ENCODE results near the gene EVL.

The EVL gene

DNA sequence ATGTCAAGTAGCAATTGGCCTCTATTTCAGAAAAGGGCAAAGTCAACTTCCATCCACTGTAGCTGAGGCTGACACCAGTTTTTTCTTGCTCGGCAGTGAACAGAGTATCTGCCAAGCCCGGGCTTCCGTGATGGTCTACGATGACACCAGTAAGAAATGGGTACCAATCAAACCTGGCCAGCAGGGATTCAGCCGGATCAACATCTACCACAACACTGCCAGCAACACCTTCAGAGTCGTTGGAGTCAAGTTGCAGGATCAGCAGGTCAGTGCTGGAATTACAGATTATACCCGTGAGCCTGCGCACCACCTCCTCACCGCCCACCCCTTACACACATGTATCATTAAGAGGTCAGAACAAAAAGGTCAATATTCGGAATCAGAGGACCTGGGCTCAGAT is 19.4 kb downstream of the EVL start:
- no peak for DNase-seq (ENCODE audit: low read depth)

GRCh38 chr14:100085462-100085861 is 20.2 kb downstream of the EVL start:
- DNase-seq (ENCODE audit: low read depth): no peak

DNA sequence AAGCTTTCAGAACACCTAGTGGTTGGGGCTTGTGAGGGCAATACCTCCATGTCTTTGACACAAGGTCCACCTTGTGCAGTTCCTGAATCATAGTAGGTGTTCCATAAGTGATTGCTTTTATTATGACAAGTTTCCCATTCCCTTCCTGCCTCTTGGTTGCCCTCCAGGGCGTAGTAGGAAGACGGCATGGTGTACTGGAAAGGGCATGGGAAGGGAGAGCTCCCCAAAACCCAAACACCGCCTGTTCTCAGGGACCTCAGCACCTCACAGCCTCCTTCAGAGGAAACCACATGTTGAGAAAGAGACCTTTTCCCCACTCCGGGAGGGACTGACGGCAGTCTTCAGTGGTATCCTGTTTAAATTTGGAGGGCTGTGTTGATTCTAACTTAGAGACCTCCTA is 21.1 kb downstream of the EVL start:
- no peak for DNase-seq (ENCODE audit: low read depth)

- DNase-seq (ENCODE audit: low read depth): no peak
Observed at GRCh38 chr14:100088226-100088625, 23.0 kb downstream of the EVL start.

DNA sequence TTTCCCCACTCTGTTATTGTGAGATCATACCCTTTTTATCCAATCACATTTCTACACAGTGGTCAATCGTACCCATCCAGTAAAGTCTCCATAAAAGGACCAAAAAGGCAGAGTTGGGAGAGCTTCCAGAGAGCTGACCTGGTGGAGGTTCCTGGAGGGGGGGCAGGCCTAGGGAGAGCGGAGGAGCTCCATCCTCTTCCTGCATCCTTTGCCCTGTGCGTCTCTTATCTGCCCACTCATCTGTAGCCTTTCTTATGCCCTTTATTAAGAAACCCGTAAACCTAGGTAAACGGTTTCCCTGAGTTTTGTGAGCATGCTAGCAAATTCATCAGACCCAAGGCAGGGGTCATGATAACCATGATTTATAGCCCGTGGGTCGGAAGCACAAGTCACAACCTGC is 26.2 kb downstream of the EVL start:
- no peak for DNase-seq (ENCODE audit: low read depth)

DNA sequence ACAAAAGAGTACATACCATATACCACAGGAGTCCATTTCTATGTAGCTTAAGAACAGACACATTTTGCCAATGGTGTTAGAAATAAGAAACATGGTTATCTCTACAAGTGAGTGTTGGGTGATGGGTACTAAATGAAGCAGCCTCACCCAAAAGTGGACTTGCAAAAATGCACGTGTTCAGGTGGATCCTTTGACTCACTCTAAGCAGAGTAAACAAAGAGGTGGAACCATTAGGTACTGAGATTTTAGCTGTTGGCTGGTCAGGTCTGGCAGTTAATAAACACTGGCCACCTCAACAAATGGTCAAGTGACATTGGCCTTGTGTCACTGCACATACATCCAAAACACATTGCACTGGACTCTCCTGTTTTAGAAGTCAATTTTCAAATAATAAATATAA is 27.6 kb downstream of the EVL start:
- no peak for DNase-seq (ENCODE audit: low read depth)

GRCh38 chr14:100093319-100093718 is 28.1 kb downstream of the EVL start:
- DNase-seq (ENCODE audit: low read depth): no peak

DNA sequence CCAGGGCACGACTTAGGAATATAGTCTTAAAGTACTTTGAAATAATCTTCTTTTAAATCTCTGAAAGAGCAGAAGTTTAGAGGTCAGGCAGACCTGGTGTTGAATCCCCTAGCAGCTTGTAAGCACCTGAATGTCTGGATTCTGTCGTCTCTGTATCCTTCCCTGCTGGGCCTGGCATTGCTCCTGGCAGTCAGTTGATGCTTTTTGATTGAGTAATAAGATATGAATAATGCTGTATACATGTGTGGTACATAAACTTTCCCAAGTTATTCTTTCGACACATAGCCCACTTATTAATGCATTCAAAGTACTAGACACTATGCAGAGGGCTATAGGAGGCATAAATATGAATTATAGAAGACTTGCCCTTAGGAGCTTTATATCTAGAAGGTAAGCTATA is 31.4 kb downstream of the EVL start:
- DNase-seq (ENCODE audit: low read depth): no peak

- DNase-seq (ENCODE audit: low read depth): no peak
Observed at GRCh38 chr14:100098171-100098570, 32.9 kb downstream of the EVL start.

- DNase-seq (ENCODE audit: low read depth): no peak
Observed at GRCh38 chr14:100100032-100100703, 34.9 kb downstream of the EVL start.

DNA sequence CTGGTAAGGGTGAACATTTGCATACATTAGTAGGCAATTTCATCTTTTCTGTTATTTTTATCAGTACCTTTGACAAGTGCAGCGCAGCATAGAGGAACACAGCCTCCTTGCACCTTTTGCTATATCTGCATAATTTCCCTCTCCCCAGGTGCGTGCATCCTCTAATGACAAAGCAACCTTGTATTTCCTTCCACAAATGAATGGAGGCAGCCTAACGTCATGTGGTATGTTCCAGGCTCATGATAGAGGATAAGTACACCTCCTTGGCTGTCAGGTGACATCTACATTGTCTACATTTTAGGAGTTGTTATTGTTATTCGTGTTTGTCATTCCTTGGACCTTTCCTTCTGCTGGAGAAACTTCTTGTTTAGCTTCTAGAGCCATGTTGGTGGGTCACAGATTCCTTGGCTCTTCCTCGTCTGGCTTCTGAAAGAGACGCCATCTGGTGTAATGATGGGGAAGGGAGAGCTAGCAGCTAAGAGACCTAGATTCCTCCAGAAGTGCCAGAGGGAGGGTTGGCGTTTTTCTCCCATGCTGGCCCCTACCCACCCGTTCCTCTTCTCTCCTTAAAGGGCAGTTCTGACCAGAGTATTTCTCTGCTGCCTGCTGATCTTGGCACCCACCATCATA is 37.0 kb downstream of the EVL start:
- DNase-seq (ENCODE audit: low read depth): no peak

- no peak for DNase-seq (ENCODE audit: low read depth)
Observed at GRCh38 chr14:100103250-100104005, 38.2 kb downstream of the EVL start.

DNA sequence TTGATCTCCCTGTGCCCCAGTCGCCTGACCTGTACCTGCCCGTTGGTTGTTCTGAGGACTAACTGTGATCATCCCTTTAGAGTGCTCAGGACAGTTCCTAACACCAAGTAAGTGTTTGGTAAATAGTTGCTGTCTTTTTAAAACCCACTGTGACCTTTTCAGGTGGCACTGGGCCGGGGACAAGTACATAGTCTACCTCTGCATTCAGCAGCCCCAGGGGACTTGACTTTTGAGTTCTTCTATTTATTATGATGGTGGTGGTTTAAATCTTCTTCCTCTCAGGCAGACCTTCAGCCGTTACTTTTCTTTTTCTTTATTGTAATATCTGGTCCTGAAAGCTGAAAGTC is 38.8 kb downstream of the EVL start:
- DNase-seq (ENCODE audit: low read depth): no peak

DNA sequence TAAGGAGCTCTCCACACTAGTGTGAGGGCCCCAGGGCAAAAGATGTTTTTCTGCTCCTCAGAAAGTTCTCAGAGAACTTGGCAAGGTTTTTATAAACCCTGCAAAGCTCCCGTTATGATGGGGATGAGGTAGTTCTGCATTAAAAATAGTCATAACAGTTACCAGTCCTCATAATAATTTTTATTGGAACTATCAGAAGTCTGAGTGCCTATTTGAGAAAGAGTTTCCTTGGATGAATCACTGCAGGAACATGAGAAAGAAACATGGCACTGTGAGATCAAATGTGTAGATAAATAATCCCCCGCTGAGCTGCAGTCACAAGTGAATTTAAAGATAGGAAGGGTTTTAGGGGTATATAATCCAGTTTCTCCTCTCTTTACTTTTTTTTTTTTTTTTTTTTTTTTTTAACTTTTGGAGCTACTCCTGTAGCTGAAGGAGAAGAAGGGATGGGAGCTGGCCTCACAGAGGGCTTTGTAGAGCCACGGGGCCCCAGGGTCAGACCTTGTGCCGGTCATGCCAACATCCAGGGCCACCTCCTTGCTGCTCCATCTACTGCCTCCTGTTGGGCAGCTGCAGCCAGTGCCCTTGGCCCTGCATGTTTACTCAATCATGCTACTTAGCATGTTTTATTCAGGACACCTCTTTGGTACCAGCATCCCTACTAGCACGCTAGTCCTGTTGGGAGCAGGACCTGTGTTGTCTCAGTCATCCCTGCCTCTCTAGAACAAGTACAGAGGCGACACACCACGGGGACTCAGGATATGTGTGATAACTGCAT is 39.5 kb downstream of the EVL start:
- no peak for DNase-seq (ENCODE audit: low read depth)

DNA sequence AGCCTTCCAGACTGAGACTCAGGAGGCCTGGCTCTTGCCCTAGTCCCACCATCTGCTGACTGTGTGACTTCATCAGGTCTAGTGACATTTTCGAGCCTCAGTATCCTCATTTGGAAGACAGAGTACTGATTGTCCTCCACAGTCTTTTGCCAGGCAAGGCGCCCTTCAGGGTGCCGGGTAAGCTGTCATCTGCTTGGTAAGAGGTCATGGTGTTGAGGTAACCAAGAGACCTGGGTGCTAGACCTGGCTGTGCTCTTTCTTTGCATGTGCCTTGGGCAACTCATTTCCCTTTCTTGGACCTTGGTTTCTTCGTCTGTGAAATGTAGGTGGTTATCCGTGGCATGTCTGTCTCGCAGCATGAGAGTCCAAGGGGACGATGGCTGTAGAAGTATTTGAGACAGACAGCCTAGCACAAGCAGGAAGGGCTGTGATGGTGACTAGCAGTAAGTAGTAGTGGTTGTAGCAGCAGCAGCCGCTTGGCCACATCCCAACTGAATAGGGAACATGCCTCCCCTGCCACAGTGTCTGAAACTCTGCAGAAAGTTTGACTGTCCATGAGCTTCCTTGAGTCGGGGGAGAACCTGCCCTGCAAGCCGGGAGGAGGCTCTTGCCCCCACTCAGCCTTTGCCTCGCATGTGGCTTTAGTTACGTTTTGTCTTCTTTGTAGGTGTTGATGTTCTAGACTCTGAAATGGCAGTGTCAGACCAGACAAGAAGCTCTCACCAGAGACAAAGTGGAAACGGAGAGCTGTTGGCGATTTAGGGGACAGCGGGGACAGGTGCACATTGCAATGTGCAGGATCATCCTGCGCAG is 40.3 kb downstream of the EVL start:
- no peak for DNase-seq (ENCODE audit: low read depth)

DNA sequence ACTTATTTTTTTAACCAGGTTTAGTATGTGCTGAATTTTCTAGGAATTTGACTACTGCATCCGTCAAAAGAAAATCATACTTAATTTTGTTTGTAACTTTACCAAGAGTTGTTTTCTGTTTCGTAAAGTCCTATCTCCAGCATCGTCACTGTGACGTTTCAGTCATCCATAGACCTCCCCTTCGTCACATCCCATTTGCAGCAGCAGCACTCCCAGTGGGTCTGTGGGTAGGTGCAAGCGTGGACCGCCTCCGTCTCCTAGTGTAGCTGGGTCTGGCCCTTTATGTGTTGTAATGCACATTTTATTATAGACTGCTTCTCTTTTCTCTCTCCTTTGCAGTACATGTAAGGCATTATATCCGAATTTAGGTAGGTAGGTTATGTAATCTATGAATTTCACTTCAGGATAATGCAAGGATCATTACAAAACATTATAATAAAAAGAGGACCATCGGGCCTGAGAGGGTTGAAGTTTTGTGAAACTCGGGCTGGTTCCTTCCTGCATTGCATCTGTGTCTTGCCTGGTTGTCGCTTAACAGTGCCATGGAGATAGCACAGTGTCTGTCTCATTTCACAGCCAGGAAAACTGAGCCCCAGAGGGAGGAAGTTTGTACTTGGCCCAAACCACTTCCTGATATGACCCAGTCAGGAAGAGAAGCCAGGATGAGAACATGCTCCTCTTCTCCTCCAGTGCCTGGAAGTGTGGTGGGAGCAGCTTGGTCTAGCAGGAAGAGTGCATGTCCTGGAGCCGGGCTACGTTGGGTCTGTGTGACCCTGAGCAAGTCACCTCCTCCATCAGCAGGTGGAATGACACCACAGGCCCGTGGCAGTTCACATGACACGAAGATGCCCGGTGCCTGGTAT is 41.3 kb downstream of the EVL start:
- DNase-seq (ENCODE audit: low read depth): peak; percentile 42

DNA sequence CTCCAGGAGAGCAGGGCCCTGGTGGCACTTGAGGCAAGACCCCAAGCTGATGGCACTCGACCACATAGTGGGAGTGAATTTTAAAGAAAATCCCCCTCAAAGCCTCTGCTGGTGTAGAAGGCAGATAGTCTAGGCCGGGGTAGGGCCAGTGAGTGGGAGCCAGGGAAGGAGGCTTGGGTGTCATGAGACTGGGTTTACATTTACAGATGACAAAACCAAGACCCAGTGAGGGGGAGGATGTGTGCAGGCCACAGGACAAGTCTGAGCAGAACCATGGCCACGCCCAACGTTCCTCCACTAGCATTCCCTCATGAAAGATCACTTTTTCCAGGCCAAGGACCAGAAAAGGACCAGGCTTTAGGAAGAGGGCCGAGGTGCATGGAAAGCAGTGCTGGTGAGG is 42.0 kb downstream of the EVL start:
- DNase-seq (ENCODE audit: low read depth): no peak

DNA sequence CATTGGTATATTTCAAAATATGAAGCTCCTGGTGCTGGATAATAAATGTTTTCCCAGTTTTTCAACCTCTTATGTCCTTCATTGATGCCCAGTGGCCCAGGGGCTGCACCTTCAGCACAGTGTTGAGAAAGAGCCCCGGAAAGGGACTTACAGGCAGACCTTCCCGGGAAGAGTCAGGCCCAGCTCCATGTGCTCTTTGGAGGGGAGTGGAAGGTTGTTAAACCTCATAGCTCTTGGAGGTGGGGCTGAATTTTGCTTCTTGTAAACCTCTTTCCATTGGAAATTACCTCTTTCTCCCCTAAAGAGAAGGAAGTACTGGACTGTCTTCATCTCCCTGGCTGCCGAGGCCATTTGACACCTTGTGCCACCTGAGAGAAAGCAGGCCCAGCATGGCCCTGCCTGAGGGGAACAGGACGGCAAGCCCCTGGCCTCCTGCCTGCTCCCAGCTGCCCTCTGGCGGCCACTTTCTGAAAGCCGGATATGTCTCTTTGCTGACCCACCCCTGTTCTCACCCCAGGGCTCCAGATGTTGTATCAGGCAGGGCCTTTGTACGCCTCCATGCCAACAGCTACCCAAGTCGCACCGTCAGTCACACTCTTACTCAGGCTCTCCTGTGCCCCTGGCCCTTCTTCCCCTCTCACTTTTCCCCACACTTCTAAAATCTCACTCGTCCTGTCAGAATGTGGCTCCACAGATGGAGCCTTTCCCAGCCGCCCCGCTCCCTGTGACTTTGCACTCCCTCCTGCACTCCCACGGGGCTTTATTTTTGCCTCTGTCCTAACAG is 43.0 kb downstream of the EVL start:
- DNase-seq (ENCODE audit: low read depth): peak; percentile 83

- DNase-seq (ENCODE audit: low read depth): no peak
Observed at GRCh38 chr14:100108840-100109593, 43.8 kb downstream of the EVL start.
